Testis (tissue), 3 donors: ENCODE results near the gene DENND1A. TPM values are rescaled to one million over a fixed set of nuclear protein-coding genes. Genes with fewer than 3 reads are reported as not detected.

Experiments
- DNase-seq: peaks from one replicate; pipeline ENCODE4 v3.0.0-alpha.2; 2019
- H3K27ac ChIP-seq, 2 donors: fragments of 200-600 bp; sonication (generic); one replicate each; pipeline ENCODE4 v1.5.1; 2019
- H3K27me3 ChIP-seq: fragments of 200-600 bp; sonication (generic); one replicate; pipeline ENCODE4 v1.5.1; 2019
- H3K36me3 ChIP-seq: fragments of 200-600 bp; sonication (generic); one replicate; pipeline ENCODE4 v1.5.1; 2017; ENCODE audit warnings: low read depth; ENCODE audit errors: missing control alignments
- H3K4me1 ChIP-seq: fragments of 200-600 bp; sonication (generic); one replicate; pipeline ENCODE4 v1.5.1; 2019
- H3K4me3 ChIP-seq, 2 donors: fragments of 200-600 bp; sonication (generic); one replicate each; pipeline ENCODE4 v1.5.1; 2017 to 2019
- H3K9me3 ChIP-seq: fragments of 200-600 bp; sonication (generic); one replicate; pipeline ENCODE4 v1.5.1; 2017
- POLR2A ChIP-seq: fragments of 450-650 bp; IDR thresholded peaks from one replicate; pipeline ENCODE4 v1.6.1; 2017; ENCODE audit warnings: antibody characterized with exemption, mild to moderate bottlenecking, moderate library complexity
- WGBS, 2 donors: methylation state at CpG; one replicate each; pipeline ENCODE4 v1.1.5; 2018; 5-methylcytosine and 5-hydroxymethylcytosine counted together
- intact Hi-C: fragments of 100-400 bp; cut with DNase I; formaldehyde crosslinking; loops from one replicate; pipeline ENCODE4 v1.15.1; 2023; ENCODE audit warnings: low total_unique reads
- polyA plus RNA-seq: library from polyadenylated mRNA; stranded (reverse); fragments of 350-450 nt; fragmentation: Illumina TruSeq; extraction: RNeasy Lipid Tissue Mini Kit (QIAGEN cat#74804); gene quantifications from one replicate; pipeline ENCODE4 v1.2.3, GENCODE V29; 2014; ENCODE audit warnings: low read depth, low replicate concordance; ENCODE audit not compliant: insufficient read depth
- total RNA-seq, 2 donors: library from RNA; depleted of rRNA; stranded (reverse); fragments of >200 nt; gene quantifications; one replicate each; pipeline ENCODE4 v1.2.3, GENCODE V29; 2016
- TF ChIP-seq, protein P1 (sequence below), 3 experiments: fragments of 450-650 bp in 2 of 3; fragments of 200-600 bp in 1 of 3; sonication (generic) in 1 of 3; IDR thresholded peaks; one replicate each; pipeline ENCODE4 v1.5.1; 2016 to 2019; ENCODE audit warnings: antibody characterized with exemption in 3 of 3, mild to moderate bottlenecking in 2 of 3, moderate library complexity in 1 of 3

DENND1A gene
- total and polyA plus RNA-seq, 3 donors from 2014 or later, result 20.3 to 47.4 (median 44.9) TPM

DNA sequence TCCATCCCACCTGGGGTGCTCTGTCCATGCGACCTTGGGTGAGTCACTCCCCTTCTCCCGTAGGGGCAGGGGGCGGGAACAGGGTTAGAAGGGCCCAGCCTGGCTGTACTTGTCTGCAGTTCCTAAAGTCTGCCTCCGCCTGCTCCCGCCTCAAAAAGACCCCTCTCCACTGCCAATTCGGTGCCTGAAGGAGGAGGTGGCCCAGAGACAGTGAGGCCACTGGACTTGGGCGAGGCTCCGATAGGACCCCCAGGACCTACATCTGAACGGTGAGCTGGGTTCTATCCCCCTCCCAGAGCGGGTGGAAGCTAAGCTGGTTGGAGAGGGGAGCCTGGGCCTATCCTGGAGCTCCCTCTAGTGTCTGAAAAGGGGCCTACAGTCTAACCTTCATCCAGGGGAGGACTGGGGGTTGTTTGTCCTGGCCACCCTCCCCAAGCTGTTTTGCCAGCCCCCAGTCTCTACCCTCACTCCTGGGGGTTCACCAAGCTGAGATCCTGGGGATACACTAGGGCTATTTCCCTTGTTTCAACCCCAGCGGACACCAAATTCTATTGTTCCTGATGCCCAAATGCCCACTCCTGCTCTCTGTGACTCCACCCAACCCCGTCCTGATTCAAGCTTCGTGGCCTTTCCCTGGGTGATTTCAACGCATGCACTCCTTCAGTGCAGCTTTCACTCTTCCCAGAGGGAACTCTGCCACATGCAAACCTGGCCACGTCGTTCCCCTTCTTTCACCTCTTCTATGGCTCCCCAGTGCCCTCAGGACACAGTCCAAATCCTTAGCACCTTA, 580.0 kb downstream of the DENND1A start:
- Histone ChIP-seq H3K36me3 (no peaks in the 10 kb centered on the region), H3K27me3 (no peaks in the 10 kb centered on the region), H3K27ac (no peak overlapping the region), H3K9me3 (no peaks in the 10 kb centered on the region), H3K4me1 (peaks cover 14% of the 10 kb centered on the region), H3K4me3 (no peak overlapping the region)
- DNase-seq, result peak; percentile 81
- whole genome bisulfite sequencing, 2 donors, result 20 to 28% methylated on average over 11 to 16 of the region's 16 CpGs
- intact Hi-C loops, result loop anchor here (10.0 kb wide), 1 partner anchor 265 kb away; no protein-coding TSS in a partner anchor
- TF ChIP-seq POLR2A, result no peak
- TF ChIP-seq, protein P1, sequence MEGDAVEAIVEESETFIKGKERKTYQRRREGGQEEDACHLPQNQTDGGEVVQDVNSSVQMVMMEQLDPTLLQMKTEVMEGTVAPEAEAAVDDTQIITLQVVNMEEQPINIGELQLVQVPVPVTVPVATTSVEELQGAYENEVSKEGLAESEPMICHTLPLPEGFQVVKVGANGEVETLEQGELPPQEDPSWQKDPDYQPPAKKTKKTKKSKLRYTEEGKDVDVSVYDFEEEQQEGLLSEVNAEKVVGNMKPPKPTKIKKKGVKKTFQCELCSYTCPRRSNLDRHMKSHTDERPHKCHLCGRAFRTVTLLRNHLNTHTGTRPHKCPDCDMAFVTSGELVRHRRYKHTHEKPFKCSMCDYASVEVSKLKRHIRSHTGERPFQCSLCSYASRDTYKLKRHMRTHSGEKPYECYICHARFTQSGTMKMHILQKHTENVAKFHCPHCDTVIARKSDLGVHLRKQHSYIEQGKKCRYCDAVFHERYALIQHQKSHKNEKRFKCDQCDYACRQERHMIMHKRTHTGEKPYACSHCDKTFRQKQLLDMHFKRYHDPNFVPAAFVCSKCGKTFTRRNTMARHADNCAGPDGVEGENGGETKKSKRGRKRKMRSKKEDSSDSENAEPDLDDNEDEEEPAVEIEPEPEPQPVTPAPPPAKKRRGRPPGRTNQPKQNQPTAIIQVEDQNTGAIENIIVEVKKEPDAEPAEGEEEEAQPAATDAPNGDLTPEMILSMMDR (IDR thresholded peaks at IDR 0.05), result peak; percentile 64 to 95 (median 80)

DNA sequence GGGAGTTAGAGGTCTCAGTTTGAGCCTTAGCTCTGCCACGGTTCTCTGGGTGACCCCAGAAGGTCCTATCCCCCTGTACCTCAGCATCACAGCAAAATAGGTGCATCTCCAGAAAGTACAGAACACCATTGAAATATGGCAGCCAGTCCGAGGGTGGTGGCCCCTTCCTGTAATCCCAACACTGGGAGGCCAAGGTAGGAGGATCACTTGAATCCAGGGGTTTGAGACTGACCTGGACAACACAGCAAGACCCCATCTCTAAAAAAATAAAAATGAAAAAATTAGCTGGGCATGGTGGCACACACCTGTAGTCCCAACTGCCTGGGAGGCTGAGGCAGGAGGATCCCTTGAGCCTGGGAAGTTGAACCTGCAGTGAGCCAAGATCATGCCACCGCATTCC, 580.9 kb downstream of the DENND1A start:
- no peaks in the 10 kb centered on the region for H3K27me3 ChIP-seq
- H3K36me3 ChIP-seq, result no peaks in the 10 kb centered on the region
- DNase-seq, result no peak
- 47 to 55% methylated on average over 3 of the region's 3 CpGs for WGBS, 2 donors
- no peaks in the 10 kb centered on the region for H3K9me3 ChIP-seq
- TF ChIP-seq, protein P1 (IDR thresholded peaks at IDR 0.05), result no peak
- TF ChIP-seq POLR2A, result no peak
- intact Hi-C loops, result loop anchor here (10.0 kb wide), 1 partner anchor 264 kb away; no protein-coding TSS in a partner anchor
- peaks cover 11% of the 10 kb centered on the region for H3K4me1 ChIP-seq
- H3K27ac ChIP-seq, result no peak overlapping the region
- no peak overlapping the region for H3K4me3 ChIP-seq

- H3K27me3 ChIP-seq, result no peaks in the 10 kb centered on the region
- no peaks in the 10 kb centered on the region for H3K9me3 ChIP-seq
- no peak overlapping the region for H3K27ac ChIP-seq
- DNase-seq, result no peak
- WGBS, 2 donors, result 62 to 63% methylated on average over 9 of the region's 9 CpGs
- intact Hi-C loops, result loop anchor here (10.0 kb wide), 1 partner anchor 264 kb away; no protein-coding TSS in a partner anchor
- H3K4me3 ChIP-seq, result no peak overlapping the region
- no peak for TF ChIP-seq POLR2A
- H3K4me1 ChIP-seq, result peaks cover 9% of the 10 kb centered on the region
- H3K36me3 ChIP-seq, result no peaks in the 10 kb centered on the region
Observed at GRCh38 chr9:123348317-123348992, 581.5 kb downstream of the DENND1A start.

DNA sequence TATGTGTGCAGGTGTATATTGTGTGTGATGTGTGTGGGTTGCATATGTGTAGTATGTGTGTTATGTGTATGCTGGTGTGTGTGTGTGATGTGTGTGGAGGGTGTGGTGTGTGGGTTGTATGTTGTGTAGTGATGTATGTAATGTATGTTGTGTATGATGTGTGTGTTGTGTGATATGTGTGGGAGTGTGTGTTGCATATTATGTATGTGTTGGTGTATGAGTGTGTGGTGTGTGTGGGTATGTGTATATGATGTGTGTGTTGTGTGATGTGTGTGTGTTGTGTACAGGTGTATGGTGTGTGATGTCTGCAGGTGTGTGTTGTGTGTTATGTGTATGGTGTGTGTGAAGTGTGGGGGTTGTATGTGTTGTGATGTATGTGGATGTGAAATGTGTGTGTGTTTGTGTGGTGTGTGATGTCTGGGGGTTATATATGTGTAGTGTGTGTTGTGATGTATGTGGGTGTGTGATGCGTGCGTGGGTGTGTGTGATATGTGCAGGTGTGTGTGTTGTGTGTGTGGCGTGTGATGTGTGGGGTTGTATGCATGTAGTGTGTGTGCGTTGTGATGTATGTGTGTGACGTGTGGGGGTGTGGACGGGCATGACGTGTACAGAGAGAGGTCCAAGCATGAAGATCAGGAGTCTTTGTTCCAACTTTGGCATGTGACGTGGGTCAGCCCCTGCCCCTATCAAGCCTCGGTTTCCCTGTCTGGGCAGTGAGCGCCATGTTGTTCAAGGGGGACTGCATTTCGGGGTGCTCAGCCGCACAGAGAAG, 582.5 kb downstream of the DENND1A start:
- Histone ChIP-seq H3K4me3 (no peak overlapping the region), H3K27me3 (no peaks in the 10 kb centered on the region), H3K4me1 (peaks cover 9% of the 10 kb centered on the region), H3K9me3 (no peaks in the 10 kb centered on the region), H3K36me3 (no peaks in the 10 kb centered on the region), H3K27ac (no peak overlapping the region)
- no peak for DNase-seq
- intact Hi-C loops, result loop anchor here (10.0 kb wide), 1 partner anchor 263 kb away; no protein-coding TSS in a partner anchor
- TF ChIP-seq, protein P1 (IDR thresholded peaks at IDR 0.05), result no peak
- no peak for TF ChIP-seq POLR2A
- 63 to 75% methylated on average over 12 of the region's 12 CpGs for WGBS, 2 donors
